GM21360 (cell line): ENCODE data around the gene DIABLO.
"Not testable (repeated sequence)": the region's sequence is repeated elsewhere in the genome, so short reads cannot be mapped to it uniquely, and the experiment has no call there.

Experiments
- ATAC-seq: cut with Tn5 transposase; IDR thresholded peaks from one replicate; pipeline ENCODE4 v1.9.1; 2021; ENCODE audit warnings: mild to moderate bottlenecking, moderate library complexity; ENCODE audit not compliant: unreplicated experiment

DIABLO gene

GRCh38 chr12:122215771-122216170, 10.1 kb downstream of the DIABLO start:
- ATAC-seq, result no peak

GRCh38 chr12:122208073-122208820, 17.6 kb downstream of the DIABLO start:
- no peak for ATAC-seq

GRCh38 chr12:122207391-122207790, 18.5 kb downstream of the DIABLO start:
- ATAC-seq, result no peak

GRCh38 chr12:122206976-122207375, 18.9 kb downstream of the DIABLO start:
- no peak for ATAC-seq

GRCh38 chr12:122206111-122206881, 19.6 kb downstream of the DIABLO start:
- ATAC-seq, result no peak

- ATAC-seq, result no peak
Measured at GRCh38 chr12:122205053-122205925, 20.6 kb downstream of the DIABLO start.

- no peak for ATAC-seq
Measured at GRCh38 chr12:122204167-122205052, 21.4 kb downstream of the DIABLO start.

GRCh38 chr12:122203301-122204166, 22.3 kb downstream of the DIABLO start, which contains the start of gene B3GNT4:
TSS of gene B3GNT4 (plus strand) at chr12:122203709. CDS start at chr12:122204619, 910 bp downstream.
- no peak for ATAC-seq

GRCh38 chr12:122202811-122203210, 23.0 kb downstream of the DIABLO start:
- not testable (repeated sequence) for ATAC-seq

- no peak for ATAC-seq
Measured at GRCh38 chr12:122202017-122202416, 23.8 kb downstream of the DIABLO start.

GRCh38 chr12:122201381-122201780, 24.5 kb downstream of the DIABLO start:
- no peak for ATAC-seq

- ATAC-seq, result no peak
Measured at GRCh38 chr12:122200541-122201175, 25.2 kb downstream of the DIABLO start.

- ATAC-seq, result no peak
Measured at GRCh38 chr12:122199484-122200355, 26.1 kb downstream of the DIABLO start.

- no peak for ATAC-seq
Measured at GRCh38 chr12:122197612-122197966, 28.3 kb downstream of the DIABLO start.

- ATAC-seq, result no peak
Measured at GRCh38 chr12:122195405-122195804, 30.4 kb downstream of the DIABLO start.

GRCh38 chr12:122194804-122195203, 31.0 kb downstream of the DIABLO start:
- ATAC-seq, result no peak

GRCh38 chr12:122192441-122192840, 33.4 kb downstream of the DIABLO start:
- ATAC-seq, result no peak
